Mammary epithelial cell (primary cell): ENCODE measurements around the gene NCLN.

Experiments
- CTCF ChIP-seq, 2 donors: IDR thresholded peaks in 1 of 2; conservative IDR thresholded peaks in 1 of 2; 2 replicates each; pipeline ENCODE4 v1.5.1; 2011 to 2012; ENCODE audit warnings: inconsistent platforms in 2 of 2, low read length in 2 of 2, mild to moderate bottlenecking in 2 of 2, control low read depth in 1 of 2, low read depth in 1 of 2; ENCODE audit not compliant: insufficient read depth in 1 of 2; ENCODE audit errors: extremely low read depth in 1 of 2
- EZH2 ChIP-seq: IDR thresholded peaks from 2 replicates; pipeline ENCODE4 v1.6.1; 2012; ENCODE audit warnings: low read length, inconsistent platforms, borderline replicate concordance

GRCh38 chr19:3149089-3149488 is 36.6 kb upstream of the NCLN start:
- TF ChIP-seq CTCF (conservative IDR thresholded peaks at IDR 0.05 in 1 of 2, IDR thresholded peaks at IDR 0.05 in 1 of 2; ENCODE audit: extremely low read depth in 1 of 2, insufficient read depth in 1 of 2, low read depth in 1 of 2, low read length in 2 of 2), result no peak
- no peak for TF ChIP-seq EZH2
